GM12878 (cell line): Measurements from ENCODE around the gene GCK. TPM values are rescaled to one million over a fixed set of nuclear protein-coding genes. Genes with fewer than 3 reads are reported as not detected.

Experiments
- ATAC-seq: fragments of 200-7000 bp; cut with Tn5 transposase; 3 replicates; pipeline ENCODE4 v1.9.1; 2020; ENCODE audit warnings: mild to moderate bottlenecking, moderate library complexity
- BruUV-seq: library from RNA; stranded (reverse); fragments of 400-500 nt; replicated peaks from 2 replicates; lab custom pipeline; 2021; lab: Mats Ljungman, UMichigan
- CTCF ChIA-PET: fragments of 300-600 bp; sonication (Branson Sonifier 250); formaldehyde crosslinking; extraction: SDS; loops from one replicate; lab custom pipeline; 2021; ENCODE audit warnings: inconsistent platforms; lab: Yijun Ruan, JAX
- POLR2A ChIA-PET: fragments of 350-600 bp; formaldehyde crosslinking; extraction: SDS; loops from one replicate; lab custom pipeline; 2021; ENCODE audit warnings: inconsistent platforms; lab: Charles Lee
- RAD21 ChIA-PET: fragments of 300-600 bp; sonication (Branson Sonifier 250); formaldehyde crosslinking; loops from one replicate; lab custom pipeline; 2023; ENCODE audit warnings: antibody characterized with exemption; ENCODE audit not compliant: unreplicated experiment; lab: Charles Lee
- SMC1A ChIA-PET: fragments of 300-600 bp; sonication (Branson Sonifier 250); formaldehyde crosslinking; loops from one replicate; lab custom pipeline; 2023; ENCODE audit not compliant: unreplicated experiment, uncharacterized antibody; lab: Charles Lee
- DNase-seq: peaks from one replicate; pipeline ENCODE4 v3.0.0-alpha.2; 2011; ENCODE audit warnings: low read depth, low spot score
- FAIRE-seq: peaks from 3 replicates; lab custom pipeline; 2011; peaks lifted over from hg19 to GRCh38; lab: Jason Lieb, UNC
- H2AFZ ChIP-seq: 2 replicates; pipeline ENCODE4 v1.6.0; 2011; ENCODE audit warnings: low read depth, low read length, control low read depth; ENCODE audit not compliant: control insufficient read depth
- H3K27ac ChIP-seq: 2 replicates; pipeline ENCODE4 v1.5.1; 2011; ENCODE audit warnings: control low read depth; ENCODE audit not compliant: control insufficient read depth, insufficient read depth
- H3K27me3 ChIP-seq, 2 experiments: replicated peaks in 1 of 2; 2 replicates each; pipeline versions ENCODE4 v1.6.0 to v1.6.1; 2011; ENCODE audit warnings: low read length in 1 of 2; ENCODE audit not compliant: control insufficient read depth in 2 of 2, insufficient read depth in 2 of 2
- H3K36me3 ChIP-seq, 2 experiments: 2 replicates each; pipeline ENCODE4 v1.5.1; 2011; ENCODE audit warnings: low read length in 1 of 2; ENCODE audit not compliant: control insufficient read depth in 2 of 2, insufficient read depth in 2 of 2
- H3K4me1 ChIP-seq: 2 replicates; pipeline ENCODE4 v1.6.1; 2011; ENCODE audit warnings: mild to moderate bottlenecking, low read length, moderate library complexity, mixed read lengths; ENCODE audit not compliant: control insufficient read depth, insufficient read depth
- H3K4me2 ChIP-seq: 2 replicates; pipeline ENCODE4 v1.6.0; 2011; ENCODE audit warnings: control low read depth; ENCODE audit not compliant: control insufficient read depth, insufficient read depth
- H3K4me3 ChIP-seq: fragments of 200-600 bp; sonication (generic); 2 replicates; pipeline ENCODE4 v1.5.1; 2016
- H3K79me2 ChIP-seq: 2 replicates; pipeline ENCODE4 v1.6.0; 2011; ENCODE audit warnings: low read length; ENCODE audit not compliant: control insufficient read depth, insufficient read depth
- H3K9ac ChIP-seq: 2 replicates; pipeline ENCODE4 v1.8.0; 2011; ENCODE audit warnings: low read length, control low read depth, mixed read lengths; ENCODE audit not compliant: control insufficient read depth, insufficient read depth
- H3K9me3 ChIP-seq: replicated peaks from 3 replicates; pipeline ENCODE4 v1.5.1; 2011; ENCODE audit warnings: mild to moderate bottlenecking, low read length; ENCODE audit not compliant: control insufficient read depth, insufficient read depth
- H4K20me1 ChIP-seq: 2 replicates; pipeline ENCODE4 v1.6.0; 2011; ENCODE audit not compliant: control insufficient read depth, insufficient read depth
- ASH2L ChIP-seq: fragments of 300-600, 200-600 bp; sonication (generic); IDR thresholded peaks from 2 replicates; pipeline ENCODE4 v1.6.1; 2017; ENCODE audit warnings: low read depth, mild to moderate bottlenecking, borderline replicate concordance
- BHLHE40 ChIP-seq, 2 experiments: fragments of 450-650 bp in 1 of 2; IDR thresholded peaks; 2 replicates each; pipeline ENCODE4 v1.6.1; 2011 to 2017; ENCODE audit warnings: low read depth in 2 of 2, borderline replicate concordance in 1 of 2, improper control_type of control experiment in 1 of 2, low read length in 1 of 2, mild to moderate bottlenecking in 1 of 2
- BMI1 ChIP-seq: fragments of 450-650 bp; IDR thresholded peaks from 2 replicates; pipeline ENCODE4 v1.6.1; 2016; ENCODE audit warnings: mild to moderate bottlenecking, moderate library complexity, borderline replicate concordance
- CBFB ChIP-seq: IDR thresholded peaks from 2 replicates; pipeline ENCODE4 v1.6.1; 2016; ENCODE audit warnings: antibody characterized with exemption, low read depth
- CREB1 ChIP-seq: IDR thresholded peaks from 2 replicates; pipeline ENCODE4 v1.6.1; 2012; ENCODE audit warnings: low read depth, mild to moderate bottlenecking, inconsistent platforms
- EZH2 ChIP-seq: IDR thresholded peaks from 2 replicates; pipeline ENCODE4 v1.6.1; 2012; ENCODE audit warnings: low read depth, mild to moderate bottlenecking, control low read depth, inconsistent platforms, low read length, borderline replicate concordance; ENCODE audit not compliant: control insufficient read depth
- GABPA ChIP-seq: IDR thresholded peaks from 2 replicates; pipeline ENCODE4 v1.6.1; 2014; ENCODE audit warnings: antibody characterized with exemption, low read depth, mild to moderate bottlenecking, inconsistent platforms
- KDM1A ChIP-seq: fragments of 200-600 bp; sonication (generic); IDR thresholded peaks from 2 replicates; pipeline ENCODE4 v1.6.1; 2016; ENCODE audit warnings: borderline replicate concordance
- MXI1 ChIP-seq: fragments of 150-350 bp; IDR thresholded peaks from 2 replicates; pipeline ENCODE4 v1.6.1; 2011; ENCODE audit warnings: low read depth, mild to moderate bottlenecking, inconsistent platforms, low read length, improper control_type of control experiment
- RB1 ChIP-seq: fragments of 450-650 bp; formaldehyde crosslinking; IDR thresholded peaks from 2 replicates; pipeline ENCODE4 v1.6.1; 2017; ENCODE audit warnings: mild to moderate bottlenecking, borderline replicate concordance
- RCOR1 ChIP-seq: conservative IDR thresholded peaks from 2 replicates; pipeline ENCODE4 v1.6.1; 2012; ENCODE audit warnings: low read depth, low read length, improper control_type of control experiment
- RUNX3 ChIP-seq: IDR thresholded peaks from 2 replicates; pipeline ENCODE4 v1.6.1; 2012; ENCODE audit warnings: low read length, inconsistent platforms
- SREBF1 ChIP-seq: IDR thresholded peaks from 2 replicates; pipeline ENCODE4 v1.6.1; 2012; ENCODE audit warnings: mild to moderate bottlenecking, low read length
- ZBTB40 ChIP-seq: fragments of 450-650 bp; IDR thresholded peaks from 2 replicates; pipeline ENCODE4 v1.6.1; 2016; ENCODE audit warnings: mild to moderate bottlenecking, moderate library complexity, borderline replicate concordance
- WGBS: methylation state at CpG from one replicate; pipeline ENCODE4 v1.1.6; 2016; ENCODE audit warnings: low lambda C conversion rate; ENCODE audit not compliant: insufficient replicate concordance, insufficient coverage; ENCODE audit errors: missing lambda C conversion rate; 5-methylcytosine and 5-hydroxymethylcytosine counted together
- in situ Hi-C: fragments of 300-500 bp; cut with MboI; formaldehyde crosslinking; loops from 9 replicates; pipeline ENCODE4 v1.14.3; 2018; ENCODE audit warnings: mixed read lengths
- intact Hi-C: fragments of 100-400 bp; cut with micrococcal nuclease; formaldehyde crosslinking; loops from one replicate; pipeline ENCODE4 v1.14.2; 2022; ENCODE audit not compliant: unreplicated experiment
- polyA plus RNA-seq, 11 experiments: library from polyadenylated mRNA; depleted of rRNA in 4 of 11; unstranded in 6 of 11; stranded (reverse) in 5 of 11; fragments of >200 nt; fragmentation: Nextera tagmentation in 4 of 11; fragmentation: Illumina TruSeq in 1 of 11; extraction: Ambion mirVana in 4 of 11; extraction: Trizol in 1 of 11; gene quantifications; 1 replicate in 1 of 11; 2 replicates in 10 of 11; pipeline versions ENCODE4 v1.2.1 to v1.2.3, GENCODE V29; 2011 to 2016; ENCODE audit warnings: inconsistent platforms in 2 of 11, missing spikeins in 2 of 11, low read depth in 1 of 11
- total RNA-seq, 4 experiments: library from RNA; depleted of rRNA in 3 of 4; stranded (reverse); fragments of >200 nt in 3 of 4; fragmentation: Illumina TruSeq in 1 of 4; extraction: Trizol in 1 of 4; gene quantifications; 2 replicates each; pipeline versions ENCODE4 v1.2.1 to v1.2.3, GENCODE V29; 2013 to 2021

The GCK gene
- total and polyA plus RNA-seq, 10 of the 15 experiments (the other 5 are each of a cell fraction or from before 2014, with no cell fraction given), result 0.06 to 0.16 TPM; not detected in 8

- ChIA-PET SMC1A (no interaction called here), RAD21 (no interaction called here), CTCF (interaction anchor here (0.6 kb wide), 1 partner anchor 14 kb away, joined by 4 read pairs; the partner anchor contains the start of gene YKT6), POLR2A (no interaction called here)
- no peak overlapping the region for H2AFZ ChIP-seq
- TF ChIP-seq EZH2, result no peak
- TF ChIP-seq CREB1, result no peak
- TF ChIP-seq ASH2L, result no peak
- TF ChIP-seq BMI1, result no peak
- TF ChIP-seq SREBF1, result no peak
- TF ChIP-seq MXI1, result no peak
- TF ChIP-seq RUNX3, result no peak
- no peak for TF ChIP-seq GABPA
- no peak for TF ChIP-seq RB1
- TF ChIP-seq CBFB, result no peak
- TF ChIP-seq KDM1A, result no peak
- TF ChIP-seq ZBTB40, result no peak
- no peak for TF ChIP-seq BHLHE40 (IDR thresholded peaks at IDR 0.05; ENCODE audit: borderline replicate concordance in 1 of 2, low read depth in 2 of 2, low read length in 1 of 2)
- no peak for TF ChIP-seq RCOR1
- BruUV-seq, result no TSS peak
- 30% methylated on average over 5 of the region's 5 CpGs for WGBS
- no peaks in the 10 kb centered on the region; the same call in 2 of the 3 replicates for H3K9me3 ChIP-seq
- no peak for ATAC-seq
- H3K4me2 ChIP-seq, result no peak overlapping the region
- no peak overlapping the region for H3K4me3 ChIP-seq
- no peaks in the 10 kb centered on the region for H4K20me1 ChIP-seq
- intact Hi-C loops, result no loop called here
- in situ Hi-C loops, result no loop called here
- FAIRE-seq, result no peak
- no peak for DNase-seq
- H3K36me3 ChIP-seq, result no peaks in the 10 kb centered on the region
- H3K27ac ChIP-seq, result no peak overlapping the region
- no peaks in the 10 kb centered on the region for H3K4me1 ChIP-seq
- H3K9ac ChIP-seq, result no peak overlapping the region
- no peaks in the 10 kb centered on the region for H3K79me2 ChIP-seq
- H3K27me3 ChIP-seq, result peaks cover 0 to 1% of the 10 kb centered on the region in 2 experiments; a peak in 2 of 4 replicates
Measured at GRCh38 chr7:44186736-44187135, 2.5 kb downstream of the GCK start.
